PC-9 (cell line): ENCODE results near the gene DESI1.

Source experiments
- CTCF ChIP-seq: fragments of 200-600 bp; sonication (generic); conservative IDR thresholded peaks from 2 replicates; pipeline ENCODE4 v1.6.1; 2017; ENCODE audit warnings: mixed run types, antibody characterized with exemption, mild to moderate bottlenecking, moderate library complexity
- EZH2 ChIP-seq: fragments of 200-600 bp; sonication (generic); IDR thresholded peaks from 2 replicates; pipeline ENCODE4 v1.8.0; 2017; ENCODE audit warnings: antibody characterized with exemption, low read depth

GRCh38 chr22:41567512-41567768 is 53.4 kb downstream of the DESI1 start:
- TF ChIP-seq CTCF (no peak), EZH2 (no peak)
